AG10803 (cell line): Measurements from ENCODE around the gene CDK3.

Experiments
- DNase-seq: peaks from one replicate; pipeline ENCODE4 v3.0.0; 2010; ENCODE audit warnings: low read depth
- H3K4me3 ChIP-seq: 2 replicates; pipeline ENCODE4 v1.5.1; 2011; ENCODE audit warnings: mild to moderate bottlenecking, low read length, control low read depth
- TF ChIP-seq, protein P1 (sequence below): conservative IDR thresholded peaks from 2 replicates; pipeline ENCODE4 v1.5.1; 2011; ENCODE audit warnings: mild to moderate bottlenecking, low read length, control low read depth, inconsistent platforms

CDK3 gene

DNA sequence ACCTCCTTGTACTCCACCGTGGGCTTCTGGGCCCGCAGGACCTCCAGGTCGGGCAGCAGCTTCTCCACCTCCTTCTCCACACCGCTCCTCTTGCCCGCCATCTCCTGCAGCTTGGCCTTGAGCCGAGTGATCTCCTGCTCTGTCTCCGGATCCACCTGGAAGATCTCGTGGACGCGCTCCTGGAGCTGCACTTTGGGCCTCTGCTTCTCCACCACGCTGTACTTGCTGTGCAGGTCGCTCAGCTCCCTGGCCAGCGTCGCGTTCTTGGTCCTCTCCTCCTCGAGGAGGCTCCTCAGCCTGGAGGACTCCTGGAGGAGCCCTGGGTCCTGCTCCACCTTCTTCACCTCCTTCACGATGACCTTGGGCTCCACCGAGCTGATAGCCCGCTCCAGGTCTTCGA lies 8.8 kb downstream of the CDK3 start:
- TF ChIP-seq, protein P1, sequence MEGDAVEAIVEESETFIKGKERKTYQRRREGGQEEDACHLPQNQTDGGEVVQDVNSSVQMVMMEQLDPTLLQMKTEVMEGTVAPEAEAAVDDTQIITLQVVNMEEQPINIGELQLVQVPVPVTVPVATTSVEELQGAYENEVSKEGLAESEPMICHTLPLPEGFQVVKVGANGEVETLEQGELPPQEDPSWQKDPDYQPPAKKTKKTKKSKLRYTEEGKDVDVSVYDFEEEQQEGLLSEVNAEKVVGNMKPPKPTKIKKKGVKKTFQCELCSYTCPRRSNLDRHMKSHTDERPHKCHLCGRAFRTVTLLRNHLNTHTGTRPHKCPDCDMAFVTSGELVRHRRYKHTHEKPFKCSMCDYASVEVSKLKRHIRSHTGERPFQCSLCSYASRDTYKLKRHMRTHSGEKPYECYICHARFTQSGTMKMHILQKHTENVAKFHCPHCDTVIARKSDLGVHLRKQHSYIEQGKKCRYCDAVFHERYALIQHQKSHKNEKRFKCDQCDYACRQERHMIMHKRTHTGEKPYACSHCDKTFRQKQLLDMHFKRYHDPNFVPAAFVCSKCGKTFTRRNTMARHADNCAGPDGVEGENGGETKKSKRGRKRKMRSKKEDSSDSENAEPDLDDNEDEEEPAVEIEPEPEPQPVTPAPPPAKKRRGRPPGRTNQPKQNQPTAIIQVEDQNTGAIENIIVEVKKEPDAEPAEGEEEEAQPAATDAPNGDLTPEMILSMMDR: no peak
- H3K4me3 ChIP-seq: no peak overlapping the region
- DNase-seq: no peak

DNA sequence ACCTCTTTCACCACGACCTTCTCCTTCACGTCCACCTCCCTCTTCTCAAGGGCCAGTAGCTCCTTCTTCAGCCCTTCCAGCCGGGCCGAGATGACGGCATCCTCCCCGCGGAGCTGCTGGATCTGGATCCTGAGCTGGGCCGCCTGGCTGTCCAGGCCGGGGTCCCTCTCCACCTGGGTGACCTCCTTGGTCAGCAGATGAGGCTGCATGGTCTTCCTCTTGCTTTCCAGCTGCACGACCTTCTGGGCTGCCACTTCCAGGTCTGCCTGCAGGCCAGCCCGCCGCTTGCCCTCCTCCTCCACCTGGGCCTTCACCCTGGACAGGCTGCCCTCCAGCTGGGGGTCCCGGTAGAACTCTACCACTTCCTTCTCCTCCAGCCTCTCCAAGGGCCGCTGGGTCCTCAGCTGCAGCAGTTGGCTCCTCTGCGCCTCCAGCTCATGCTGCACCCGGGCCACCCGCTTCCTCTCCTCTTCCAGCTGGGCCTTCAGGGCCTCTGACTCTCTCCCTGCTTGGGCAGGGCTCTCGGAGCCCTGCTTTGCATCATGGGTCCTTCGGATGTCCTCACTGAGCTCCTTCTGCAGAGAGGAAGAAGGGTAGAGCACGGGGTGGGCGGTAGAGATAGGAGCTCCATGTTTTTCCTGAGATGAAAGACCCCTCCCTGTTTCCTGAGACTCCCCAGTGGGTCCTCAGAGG lies 9.5 kb downstream of the CDK3 start:
- DNase-seq: no peak
- H3K4me3 ChIP-seq: no peak overlapping the region
- TF ChIP-seq, protein P1: no peak

DNA sequence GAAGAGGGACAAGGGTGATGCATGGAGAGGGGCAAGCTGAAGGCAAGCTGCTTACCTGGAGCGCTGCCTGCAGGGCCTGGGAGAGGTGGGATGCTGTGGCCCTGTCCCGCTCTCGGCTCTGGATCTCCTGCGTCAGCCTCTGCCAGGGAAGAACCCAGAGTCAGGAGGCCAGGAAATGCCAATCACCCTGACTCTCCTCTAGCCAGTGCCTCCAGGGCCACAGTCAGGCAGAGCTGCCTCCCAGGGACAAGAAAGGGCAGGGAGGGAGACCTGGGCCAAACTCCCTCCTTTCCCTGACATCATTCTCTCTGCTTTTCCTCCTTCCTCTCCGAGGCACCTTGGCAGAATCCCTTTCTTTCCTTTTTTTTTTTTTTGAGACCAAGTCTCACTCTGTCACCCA lies 11.3 kb downstream of the CDK3 start:
- TF ChIP-seq, protein P1: no peak
- DNase-seq: no peak
- H3K4me3 ChIP-seq: no peak overlapping the region

DNA sequence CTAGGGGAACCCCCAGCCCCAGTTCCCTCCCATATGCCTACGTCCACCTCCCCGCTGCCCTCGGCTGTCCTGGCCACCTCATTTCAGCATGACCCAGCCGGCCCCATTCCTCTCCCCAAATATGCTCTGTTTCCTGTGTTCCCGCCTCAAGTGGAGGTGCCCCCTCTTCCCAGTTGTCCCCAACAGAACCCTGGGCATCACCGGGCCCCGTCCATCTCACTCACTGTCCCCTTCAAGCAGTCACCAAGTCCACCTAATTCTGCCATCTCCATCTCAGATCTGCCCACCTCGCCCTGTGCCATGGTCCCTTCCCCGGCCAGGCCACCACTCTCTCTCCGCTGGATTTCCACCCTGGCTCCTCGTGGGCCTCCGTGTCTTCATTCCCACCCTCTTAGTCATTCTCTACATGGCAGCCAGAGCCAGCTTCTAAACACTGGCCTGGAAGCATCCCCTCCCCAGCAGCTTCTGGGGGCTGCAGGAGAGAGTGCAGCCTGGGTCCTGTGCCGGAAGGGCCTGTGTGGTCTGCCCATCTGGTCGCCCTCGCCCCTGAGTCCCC lies 12.8 kb downstream of the CDK3 start:
- H3K4me3 ChIP-seq: no peak overlapping the region
- DNase-seq: no peak
- TF ChIP-seq, protein P1: no peak

DNA sequence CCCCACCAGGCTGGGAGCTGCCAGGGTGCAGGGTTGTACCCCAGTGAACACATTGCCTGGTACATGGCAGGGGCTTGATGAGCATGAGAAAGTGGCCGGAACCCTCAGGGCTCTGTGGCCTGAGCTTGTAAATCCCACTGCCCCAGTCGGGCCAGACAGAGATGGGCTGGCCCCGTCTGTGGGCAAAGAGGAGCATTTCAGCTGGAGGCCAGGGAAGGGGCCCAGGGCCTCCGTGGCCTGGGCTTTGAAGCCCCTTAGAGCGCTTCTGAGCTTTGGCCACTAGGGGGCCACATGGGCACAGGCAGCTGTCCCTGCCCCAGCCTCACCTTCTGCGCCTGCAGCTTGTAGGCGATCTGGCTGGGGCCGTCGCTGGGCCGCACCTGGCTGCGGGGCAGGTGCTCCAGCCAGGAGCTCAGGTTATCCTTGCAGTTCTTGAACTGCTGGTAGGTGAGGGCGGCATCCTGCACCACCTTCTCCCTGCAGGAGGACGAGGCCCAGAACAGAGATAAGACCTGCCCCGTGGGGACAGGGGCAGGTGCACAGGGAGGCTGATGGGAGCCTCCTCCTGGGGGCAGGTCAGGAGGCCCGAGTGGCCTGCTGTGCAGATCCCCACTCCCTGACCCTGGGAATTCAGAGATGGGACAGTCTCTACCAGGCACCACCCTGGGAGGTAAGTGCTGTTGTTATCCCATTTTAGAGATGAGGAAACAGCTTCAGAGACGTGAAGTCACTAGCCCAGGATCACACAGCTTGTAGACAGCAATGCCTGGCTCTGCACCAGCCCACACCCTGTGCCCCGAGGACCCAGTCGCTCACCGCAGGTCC lies 13.7 kb downstream of the CDK3 start:
- peak; percentile 54 for DNase-seq
- H3K4me3 ChIP-seq: no peak overlapping the region
- TF ChIP-seq, protein P1: peak; percentile 84

DNA sequence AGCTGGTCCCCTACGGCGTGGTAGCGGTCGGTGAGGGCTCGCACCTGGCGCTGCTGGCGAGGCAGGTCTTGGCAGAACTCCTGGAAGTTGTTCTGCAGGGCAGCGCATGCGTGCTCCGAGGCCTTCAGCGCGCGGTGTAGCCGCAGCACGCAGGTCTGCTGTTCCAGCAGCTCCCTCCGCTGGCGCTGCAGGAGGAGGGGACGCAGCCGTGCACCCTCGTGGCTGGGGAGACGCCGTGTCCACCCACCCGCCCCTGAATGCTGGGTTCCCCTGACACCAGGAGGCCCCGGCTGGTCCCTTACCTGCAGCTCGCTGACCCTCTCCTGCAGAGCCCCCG lies 14.2 kb downstream of the CDK3 start:
- no peak overlapping the region for H3K4me3 ChIP-seq
- no peak for DNase-seq
- TF ChIP-seq, protein P1: no peak
